Esophagus muscularis mucosa (tissue), 4 donors: ENCODE data around the gene ZDHHC6.

Experiments used
- CTCF ChIP-seq, 3 experiments: fragments of 200-600 bp in 2 of 3; fragments of 450-650 bp in 1 of 3; sonication (generic) in 2 of 3; IDR thresholded peaks; one replicate each; pipeline ENCODE4 v1.5.1; 2017 to 2019; ENCODE audit warnings: antibody characterized with exemption in 3 of 3, mild to moderate bottlenecking in 2 of 3, moderate library complexity in 1 of 3
- EP300 ChIP-seq: sonication (generic); formaldehyde crosslinking; IDR thresholded peaks from one replicate; pipeline ENCODE4 v1.6.1; 2017; ENCODE audit warnings: antibody characterized with exemption
- POLR2A ChIP-seq: fragments of 450-650 bp; IDR thresholded peaks from one replicate; pipeline ENCODE4 v1.6.1; 2017; ENCODE audit warnings: antibody characterized with exemption, moderate library complexity, mild to moderate bottlenecking, low read depth
- POLR2AphosphoS5 ChIP-seq, 2 donors: sonication (generic); formaldehyde crosslinking; IDR thresholded peaks; one replicate each; pipeline ENCODE4 v1.6.1; 2017; ENCODE audit warnings: antibody characterized with exemption in 2 of 2

GRCh38 chr10:112388548-112388947, 58.2 kb downstream of the ZDHHC6 start:
- no peak for TF ChIP-seq CTCF (IDR thresholded peaks at IDR 0.05)
- TF ChIP-seq POLR2AphosphoS5 (IDR thresholded peaks at IDR 0.05) = no peak
- TF ChIP-seq POLR2A = no peak
- no peak for TF ChIP-seq EP300
